Uterus (tissue), 2 donors: ENCODE measurements around the gene PLEKHA1.

Source experiments
- POLR2A ChIP-seq, 2 donors: fragments of 450-650 bp; IDR thresholded peaks; one replicate each; pipeline ENCODE4 v1.6.1; 2016; ENCODE audit warnings: antibody characterized with exemption in 2 of 2, mild to moderate bottlenecking in 1 of 2, moderate library complexity in 1 of 2
- TF ChIP-seq, protein P1 (sequence below), 4 experiments: fragments of 200-600 bp in 2 of 4; fragments of 450-650 bp in 2 of 4; sonication (generic) in 2 of 4; IDR thresholded peaks; one replicate each; pipeline ENCODE4 v1.5.1; 2016 to 2019; ENCODE audit warnings: antibody characterized with exemption in 4 of 4, mild to moderate bottlenecking in 2 of 4, moderate library complexity in 1 of 4

- TF ChIP-seq, protein P1, sequence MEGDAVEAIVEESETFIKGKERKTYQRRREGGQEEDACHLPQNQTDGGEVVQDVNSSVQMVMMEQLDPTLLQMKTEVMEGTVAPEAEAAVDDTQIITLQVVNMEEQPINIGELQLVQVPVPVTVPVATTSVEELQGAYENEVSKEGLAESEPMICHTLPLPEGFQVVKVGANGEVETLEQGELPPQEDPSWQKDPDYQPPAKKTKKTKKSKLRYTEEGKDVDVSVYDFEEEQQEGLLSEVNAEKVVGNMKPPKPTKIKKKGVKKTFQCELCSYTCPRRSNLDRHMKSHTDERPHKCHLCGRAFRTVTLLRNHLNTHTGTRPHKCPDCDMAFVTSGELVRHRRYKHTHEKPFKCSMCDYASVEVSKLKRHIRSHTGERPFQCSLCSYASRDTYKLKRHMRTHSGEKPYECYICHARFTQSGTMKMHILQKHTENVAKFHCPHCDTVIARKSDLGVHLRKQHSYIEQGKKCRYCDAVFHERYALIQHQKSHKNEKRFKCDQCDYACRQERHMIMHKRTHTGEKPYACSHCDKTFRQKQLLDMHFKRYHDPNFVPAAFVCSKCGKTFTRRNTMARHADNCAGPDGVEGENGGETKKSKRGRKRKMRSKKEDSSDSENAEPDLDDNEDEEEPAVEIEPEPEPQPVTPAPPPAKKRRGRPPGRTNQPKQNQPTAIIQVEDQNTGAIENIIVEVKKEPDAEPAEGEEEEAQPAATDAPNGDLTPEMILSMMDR (IDR thresholded peaks at IDR 0.05), result no peak
- TF ChIP-seq POLR2A (IDR thresholded peaks at IDR 0.05), result no peak
Observed at GRCh38 chr10:122445904-122446303, 71.4 kb downstream of the PLEKHA1 start.
